ENCODE measurements around the gene LIX1L. TPM values are rescaled to one million over a fixed set of nuclear protein-coding genes. Genes with fewer than 3 reads are reported as not detected.

Gene LIX1L
- polyA plus RNA-seq, 1 donor (not counting 4 experiments of a cell fraction or from before 2014, with no cell fraction given) = 20.0 TPM

DNA sequence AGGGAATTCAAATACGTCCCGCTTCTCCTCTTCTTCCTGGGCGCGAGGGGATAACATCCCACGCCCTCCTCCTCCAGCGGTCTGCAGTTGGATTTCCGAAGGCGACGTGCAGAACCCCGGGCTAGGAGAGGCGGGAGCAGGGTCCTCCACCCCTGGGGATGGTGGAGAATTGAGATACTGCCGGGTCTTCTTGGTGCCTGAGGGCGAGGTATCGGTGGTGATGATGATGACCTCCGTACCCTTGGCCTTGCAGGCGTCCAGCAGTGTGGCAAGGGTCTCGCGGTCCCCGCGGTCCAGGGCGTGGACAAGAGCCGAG is 3.2 kb upstream of the LIX1L start:
- peak overlapping the region; percentile 42 for H3K9ac ChIP-seq (ENCODE audit: control insufficient read depth, extremely low read depth, insufficient read depth, low read length)
- dilution Hi-C loops (cut with MboI; ENCODE audit: extremely low pct_ligation_motif_present, low sequenced_read_pairs) = no loop called here

GRCh38 chr1:145960468-145961108 is 2.8 kb upstream of the LIX1L start:
- peaks cover 2% of the 10 kb centered on the region for H3K27me3 ChIP-seq (ENCODE audit: control insufficient read depth, extremely low read depth, insufficient read depth, low read length)
- H2AFZ ChIP-seq (ENCODE audit: control insufficient read depth, low read length) = peak overlapping the region; percentile 89
- peak overlapping the region; percentile 92 for H3K4me2 ChIP-seq (ENCODE audit: control insufficient read depth, extremely low read depth, insufficient read depth, low read depth, low read length)
- peaks cover 55% of the 10 kb centered on the region for H3K4me1 ChIP-seq (ENCODE audit: control insufficient read depth, extremely low read depth, insufficient read depth, low read length)
- H4K20me1 ChIP-seq (ENCODE audit: control insufficient read depth, extremely low read depth, insufficient read depth, low read length) = no peaks in the 10 kb centered on the region
- no peaks in the 10 kb centered on the region for H3K9me1 ChIP-seq (ENCODE audit: control insufficient read depth, extremely low read depth, insufficient read depth, low read length)
- FAIRE-seq = no peak
- no peaks in the 10 kb centered on the region for H3K9me3 ChIP-seq (ENCODE audit: control insufficient read depth, low read depth, low read length)
- dilution Hi-C loops (cut with MboI; ENCODE audit: extremely low pct_ligation_motif_present, low sequenced_read_pairs) = no loop called here
- no peak overlapping the region for H3K27ac ChIP-seq (ENCODE audit: control insufficient read depth, insufficient read depth, low read length)
- H3K4me3 ChIP-seq (ENCODE audit: control insufficient read depth in 2 of 3, extremely low read depth in 1 of 3, insufficient read depth in 2 of 3, low read depth in 1 of 3, low read length in 3 of 3) = peak overlapping the region; percentile 32 to 75 (median 58)
- peaks cover 6% of the 10 kb centered on the region for H3K79me2 ChIP-seq (ENCODE audit: control insufficient read depth, insufficient read depth, low read length)
- no peak for DNase-seq (ENCODE audit: low read depth, low spot score)
- peak overlapping the region; percentile 42 for H3K9ac ChIP-seq (ENCODE audit: control insufficient read depth, extremely low read depth, insufficient read depth, low read length)
- H3K36me3 ChIP-seq (ENCODE audit: control insufficient read depth in 2 of 2, extremely low read depth in 1 of 2, insufficient read depth in 2 of 2, low read length in 2 of 2) = no peaks in the 10 kb centered on the region
- no peak for TF ChIP-seq EZH2 (IDR thresholded peaks at IDR 0.05; ENCODE audit: low read length)
- TF ChIP-seq, protein P1, sequence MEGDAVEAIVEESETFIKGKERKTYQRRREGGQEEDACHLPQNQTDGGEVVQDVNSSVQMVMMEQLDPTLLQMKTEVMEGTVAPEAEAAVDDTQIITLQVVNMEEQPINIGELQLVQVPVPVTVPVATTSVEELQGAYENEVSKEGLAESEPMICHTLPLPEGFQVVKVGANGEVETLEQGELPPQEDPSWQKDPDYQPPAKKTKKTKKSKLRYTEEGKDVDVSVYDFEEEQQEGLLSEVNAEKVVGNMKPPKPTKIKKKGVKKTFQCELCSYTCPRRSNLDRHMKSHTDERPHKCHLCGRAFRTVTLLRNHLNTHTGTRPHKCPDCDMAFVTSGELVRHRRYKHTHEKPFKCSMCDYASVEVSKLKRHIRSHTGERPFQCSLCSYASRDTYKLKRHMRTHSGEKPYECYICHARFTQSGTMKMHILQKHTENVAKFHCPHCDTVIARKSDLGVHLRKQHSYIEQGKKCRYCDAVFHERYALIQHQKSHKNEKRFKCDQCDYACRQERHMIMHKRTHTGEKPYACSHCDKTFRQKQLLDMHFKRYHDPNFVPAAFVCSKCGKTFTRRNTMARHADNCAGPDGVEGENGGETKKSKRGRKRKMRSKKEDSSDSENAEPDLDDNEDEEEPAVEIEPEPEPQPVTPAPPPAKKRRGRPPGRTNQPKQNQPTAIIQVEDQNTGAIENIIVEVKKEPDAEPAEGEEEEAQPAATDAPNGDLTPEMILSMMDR (optimal IDR thresholded peaks at IDR 0.05 in 1 of 3, IDR thresholded peaks at IDR 0.05 in 1 of 3, conservative IDR thresholded peaks at IDR 0.05 in 1 of 3; ENCODE audit: extremely low read depth in 1 of 3, insufficient read depth in 2 of 3, low read length in 3 of 3) = peak in 1 of 3 experiments; percentile 25

More for the DNA sequence above, 3.2 kb upstream of the LIX1L start:
- FAIRE-seq = no peak
- Histone ChIP-seq H3K36me3 (ENCODE audit: control insufficient read depth in 2 of 2, extremely low read depth in 1 of 2, insufficient read depth in 2 of 2, low read length in 2 of 2) (no peaks in the 10 kb centered on the region), H3K9me1 (ENCODE audit: control insufficient read depth, extremely low read depth, insufficient read depth, low read length) (no peaks in the 10 kb centered on the region), H3K9me3 (ENCODE audit: control insufficient read depth, low read depth, low read length) (no peaks in the 10 kb centered on the region), H3K4me2 (ENCODE audit: control insufficient read depth, extremely low read depth, insufficient read depth, low read depth, low read length) (peak overlapping the region; percentile 92), H3K27me3 (ENCODE audit: control insufficient read depth, extremely low read depth, insufficient read depth, low read length) (peaks cover 2% of the 10 kb centered on the region), H4K20me1 (ENCODE audit: control insufficient read depth, extremely low read depth, insufficient read depth, low read length) (no peaks in the 10 kb centered on the region), H2AFZ (ENCODE audit: control insufficient read depth, low read length) (peak overlapping the region; percentile 89), H3K27ac (ENCODE audit: control insufficient read depth, insufficient read depth, low read length) (no peak overlapping the region), H3K79me2 (ENCODE audit: control insufficient read depth, insufficient read depth, low read length) (peaks cover 5% of the 10 kb centered on the region), H3K4me1 (ENCODE audit: control insufficient read depth, extremely low read depth, insufficient read depth, low read length) (peaks cover 52% of the 10 kb centered on the region), H3K4me3 (ENCODE audit: control insufficient read depth in 2 of 3, extremely low read depth in 1 of 3, insufficient read depth in 2 of 3, low read depth in 1 of 3, low read length in 3 of 3) (peak overlapping the region; percentile 32 to 75 (median 58))
- TF ChIP-seq, protein P1 (optimal IDR thresholded peaks at IDR 0.05 in 1 of 3, IDR thresholded peaks at IDR 0.05 in 1 of 3, conservative IDR thresholded peaks at IDR 0.05 in 1 of 3; ENCODE audit: extremely low read depth in 1 of 3, insufficient read depth in 2 of 3, low read length in 3 of 3) = no peak
- no peak for TF ChIP-seq EZH2 (IDR thresholded peaks at IDR 0.05; ENCODE audit: low read length)
- DNase-seq (ENCODE audit: low read depth, low spot score) = no peak
